HEK293 (cell line): Measurements from ENCODE around the gene DNAAF8.
A peak's percentile ranks its signal among the peaks of the same experiment; 100 is the strongest.

Source experiments
- EGR2 ChIP-seq: fragments of 450-650 bp; formaldehyde crosslinking; IDR thresholded peaks from 2 replicates; pipeline ENCODE4 v1.5.1; 2016; ENCODE audit warnings: low read depth, missing biosample characterization, missing genetic modification characterization
- KLF16 ChIP-seq: fragments of 450-650 bp; formaldehyde crosslinking; IDR thresholded peaks from 2 replicates; pipeline ENCODE4 v1.5.1; 2017; ENCODE audit warnings: missing biosample characterization, missing genetic modification characterization
- KLF7 ChIP-seq: fragments of 450-650 bp; formaldehyde crosslinking; IDR thresholded peaks from 2 replicates; pipeline ENCODE4 v1.5.1; 2016; ENCODE audit warnings: missing biosample characterization, missing genetic modification characterization, borderline replicate concordance
- REPIN1 ChIP-seq: fragments of 450-650 bp; formaldehyde crosslinking; IDR thresholded peaks from 2 replicates; pipeline ENCODE4 v1.5.1; 2017; ENCODE audit warnings: missing biosample characterization, missing genetic modification characterization, low read depth
- SCRT2 ChIP-seq: fragments of 450-650 bp; formaldehyde crosslinking; IDR thresholded peaks from 2 replicates; pipeline ENCODE4 v1.5.1; 2016; ENCODE audit warnings: missing biosample characterization, missing genetic modification characterization
- SP3 ChIP-seq: fragments of 450-650 bp; formaldehyde crosslinking; IDR thresholded peaks from 2 replicates; pipeline ENCODE4 v1.5.1; 2016; ENCODE audit warnings: missing biosample characterization, missing genetic modification characterization
- SP7 ChIP-seq: fragments of 450-650 bp; formaldehyde crosslinking; IDR thresholded peaks from 2 replicates; pipeline ENCODE4 v1.5.1; 2016; ENCODE audit warnings: missing biosample characterization, missing genetic modification characterization
- ZBTB20 ChIP-seq: fragments of 450-650 bp; formaldehyde crosslinking; IDR thresholded peaks from 2 replicates; pipeline ENCODE4 v1.5.1; 2016; ENCODE audit warnings: missing biosample characterization, missing genetic modification characterization
- ZBTB21 ChIP-seq: fragments of 450-650 bp; formaldehyde crosslinking; IDR thresholded peaks from 2 replicates; pipeline ENCODE4 v1.5.1; 2017; ENCODE audit warnings: missing biosample characterization, missing genetic modification characterization
- ZFP3 ChIP-seq: fragments of 450-650 bp; formaldehyde crosslinking; IDR thresholded peaks from 2 replicates; pipeline ENCODE4 v1.5.1; 2016; ENCODE audit warnings: low read depth, missing biosample characterization, missing genetic modification characterization
- ZFP69B ChIP-seq: fragments of 450-650 bp; formaldehyde crosslinking; IDR thresholded peaks from 2 replicates; pipeline ENCODE4 v1.5.1; 2016; ENCODE audit warnings: missing biosample characterization, missing genetic modification characterization
- ZNF114 ChIP-seq: fragments of 450-650 bp; formaldehyde crosslinking; IDR thresholded peaks from 2 replicates; pipeline ENCODE4 v1.5.0; 2017; ENCODE audit warnings: missing biosample characterization, missing genetic modification characterization
- ZNF132 ChIP-seq: fragments of 450-650 bp; formaldehyde crosslinking; IDR thresholded peaks from 2 replicates; pipeline ENCODE4 v1.5.1; 2017; ENCODE audit warnings: missing biosample characterization, missing genetic modification characterization, borderline replicate concordance
- ZNF184 ChIP-seq: fragments of 450-650 bp; IDR thresholded peaks from 2 replicates; pipeline ENCODE4 v1.5.1; 2018; ENCODE audit warnings: missing biosample characterization, mild to moderate bottlenecking, missing genetic modification characterization
- ZNF214 ChIP-seq: fragments of 450-650 bp; formaldehyde crosslinking; IDR thresholded peaks from 2 replicates; pipeline ENCODE4 v1.5.1; 2017; ENCODE audit warnings: missing biosample characterization, mild to moderate bottlenecking, missing genetic modification characterization, borderline replicate concordance
- ZNF248 ChIP-seq: fragments of 450-650 bp; formaldehyde crosslinking; IDR thresholded peaks from 2 replicates; pipeline ENCODE4 v1.5.1; 2017; ENCODE audit warnings: missing biosample characterization, missing genetic modification characterization
- ZNF302 ChIP-seq: fragments of 450-650 bp; formaldehyde crosslinking; IDR thresholded peaks from 2 replicates; pipeline ENCODE4 v1.5.1; 2016; ENCODE audit warnings: missing biosample characterization, missing genetic modification characterization, low read depth
- ZNF324 ChIP-seq: fragments of 450-650 bp; formaldehyde crosslinking; IDR thresholded peaks from 2 replicates; pipeline ENCODE4 v1.5.1; 2016; ENCODE audit warnings: missing biosample characterization, missing genetic modification characterization
- ZNF335 ChIP-seq: fragments of 450-650 bp; formaldehyde crosslinking; conservative IDR thresholded peaks from 2 replicates; pipeline ENCODE4 v1.5.1; 2016; ENCODE audit warnings: missing biosample characterization, missing genetic modification characterization
- ZNF354C ChIP-seq: fragments of 450-650 bp; formaldehyde crosslinking; IDR thresholded peaks from 2 replicates; pipeline ENCODE4 v1.5.1; 2016; ENCODE audit warnings: missing biosample characterization, missing genetic modification characterization, low read depth, borderline replicate concordance
- ZNF366 ChIP-seq: fragments of 450-650 bp; formaldehyde crosslinking; conservative IDR thresholded peaks from 2 replicates; pipeline ENCODE4 v1.5.1; 2016; ENCODE audit warnings: missing biosample characterization, missing genetic modification characterization
- ZNF560 ChIP-seq: fragments of 450-650 bp; formaldehyde crosslinking; IDR thresholded peaks from 2 replicates; pipeline ENCODE4 v1.5.1; 2017; ENCODE audit warnings: missing biosample characterization, missing genetic modification characterization, borderline replicate concordance
- ZNF571 ChIP-seq: fragments of 450-650 bp; formaldehyde crosslinking; IDR thresholded peaks from 2 replicates; pipeline ENCODE4 v1.5.0; 2017; ENCODE audit warnings: missing biosample characterization, missing genetic modification characterization
- ZNF596 ChIP-seq: fragments of 450-650 bp; IDR thresholded peaks from 2 replicates; pipeline ENCODE4 v1.5.0; 2018; ENCODE audit warnings: missing biosample characterization, mild to moderate bottlenecking, missing genetic modification characterization, moderate library complexity
- ZNF621 ChIP-seq: fragments of 450-650 bp; formaldehyde crosslinking; IDR thresholded peaks from 2 replicates; pipeline ENCODE4 v1.5.1; 2017; ENCODE audit warnings: missing biosample characterization, missing genetic modification characterization
- ZNF624 ChIP-seq: fragments of 450-650 bp; formaldehyde crosslinking; IDR thresholded peaks from 2 replicates; pipeline ENCODE4 v1.5.1; 2017; ENCODE audit warnings: missing biosample characterization, missing genetic modification characterization
- ZNF626 ChIP-seq: fragments of 450-650 bp; sonication (Bioruptor Pico); formaldehyde crosslinking; IDR thresholded peaks from 2 replicates; pipeline ENCODE4 v1.5.1; 2018; ENCODE audit warnings: missing biosample characterization, missing genetic modification characterization, inconsistent platforms
- ZNF629 ChIP-seq: fragments of 450-650 bp; formaldehyde crosslinking; IDR thresholded peaks from 2 replicates; pipeline ENCODE4 v1.5.1; 2017; ENCODE audit warnings: missing biosample characterization, missing genetic modification characterization
- TF ChIP-seq, protein P1 (sequence below): fragments of 450-650 bp; formaldehyde crosslinking; IDR thresholded peaks from 2 replicates; pipeline ENCODE4 v1.5.1; 2016; ENCODE audit warnings: missing biosample characterization, missing genetic modification characterization
- TF ChIP-seq, protein P2 (sequence below): fragments of 450-650 bp; formaldehyde crosslinking; IDR thresholded peaks from 2 replicates; pipeline ENCODE4 v1.5.1; 2017; ENCODE audit warnings: missing biosample characterization, missing genetic modification characterization
- TF ChIP-seq, protein P3 (sequence below): fragments of 450-650 bp; formaldehyde crosslinking; IDR thresholded peaks from 2 replicates; pipeline ENCODE4 v1.5.1; 2016; ENCODE audit warnings: missing biosample characterization, missing genetic modification characterization

The DNAAF8 gene

DNA sequence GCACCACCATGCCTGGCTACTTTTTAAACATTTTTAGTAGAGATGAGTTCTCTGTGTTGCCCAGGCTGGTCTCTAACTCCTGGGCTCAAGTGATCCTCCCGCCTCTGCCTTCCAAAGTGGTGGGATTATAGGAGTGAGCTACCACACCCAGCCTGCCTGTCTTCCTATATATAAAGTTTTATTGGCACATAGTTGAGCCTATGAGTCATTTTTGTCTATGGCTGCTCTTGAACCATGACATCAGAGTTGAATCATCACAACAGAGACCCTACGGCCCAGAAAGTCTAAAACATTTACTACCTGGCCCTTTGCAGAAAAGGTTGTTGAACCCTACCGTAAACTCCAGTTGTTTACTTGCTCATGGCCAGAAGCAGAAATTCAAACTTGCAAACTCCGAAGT lies 45.9 kb downstream of the DNAAF8 start (continued):
- TF ChIP-seq, protein P1, sequence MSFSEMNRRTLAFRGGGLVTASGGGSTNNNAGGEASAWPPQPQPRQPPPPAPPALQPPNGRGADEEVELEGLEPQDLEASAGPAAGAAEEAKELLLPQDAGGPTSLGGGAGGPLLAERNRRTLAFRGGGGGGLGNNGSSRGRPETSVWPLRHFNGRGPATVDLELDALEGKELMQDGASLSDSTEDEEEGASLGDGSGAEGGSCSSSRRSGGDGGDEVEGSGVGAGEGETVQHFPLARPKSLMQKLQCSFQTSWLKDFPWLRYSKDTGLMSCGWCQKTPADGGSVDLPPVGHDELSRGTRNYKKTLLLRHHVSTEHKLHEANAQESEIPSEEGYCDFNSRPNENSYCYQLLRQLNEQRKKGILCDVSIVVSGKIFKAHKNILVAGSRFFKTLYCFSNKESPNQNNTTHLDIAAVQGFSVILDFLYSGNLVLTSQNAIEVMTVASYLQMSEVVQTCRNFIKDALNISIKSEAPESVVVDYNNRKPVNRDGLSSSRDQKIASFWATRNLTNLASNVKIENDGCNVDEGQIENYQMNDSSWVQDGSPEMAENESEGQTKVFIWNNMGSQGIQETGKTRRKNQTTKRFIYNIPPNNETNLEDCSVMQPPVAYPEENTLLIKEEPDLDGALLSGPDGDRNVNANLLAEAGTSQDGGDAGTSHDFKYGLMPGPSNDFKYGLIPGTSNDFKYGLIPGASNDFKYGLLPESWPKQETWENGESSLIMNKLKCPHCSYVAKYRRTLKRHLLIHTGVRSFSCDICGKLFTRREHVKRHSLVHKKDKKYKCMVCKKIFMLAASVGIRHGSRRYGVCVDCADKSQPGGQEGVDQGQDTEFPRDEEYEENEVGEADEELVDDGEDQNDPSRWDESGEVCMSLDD (tag by site-specific recombination) = no peak
- TF ChIP-seq ZNF302 (tag by site-specific recombination) (no peak), ZNF354C (tag by site-specific recombination) (no peak), ZBTB21 (tag by site-specific recombination) (peak; percentile 93), ZFP69B (0 out of 2 replicates have a peak, but pooled peaks have one; percentile 25), ZNF626 (tag by site-specific recombination) (no peak), ZNF324 (tag by site-specific recombination) (no peak), KLF7 (tag by site-specific recombination) (no peak), ZBTB20 (tag by site-specific recombination) (no peak), EGR2 (tag by site-specific recombination) (peak; percentile 27; the same call in 1 of the 2 replicates), ZNF248 (tag by site-specific recombination) (no peak), ZNF214 (tag by site-specific recombination) (no peak), ZNF624 (no peak), ZNF335 (peak; percentile 59), ZNF560 (no peak), ZNF366 (tag by site-specific recombination) (0 out of 2 replicates have a peak, but pooled peaks have one; percentile 35), ZNF132 (tag by site-specific recombination) (no peak), ZFP3 (tag by site-specific recombination) (no peak), KLF16 (tag by site-specific recombination) (no peak), ZNF114 (tag by site-specific recombination) (no peak), SCRT2 (tag by site-specific recombination) (no peak), REPIN1 (tag by site-specific recombination) (no peak), ZNF629 (tag by site-specific recombination) (peak; percentile 98), SP7 (peak; percentile 62), ZNF596 (tag by site-specific recombination) (no peak), ZNF184 (tag by site-specific recombination) (peak; percentile 78; the same call in 1 of the 2 replicates), ZNF621 (tag by site-specific recombination) (no peak), SP3 (tag by site-specific recombination) (peak; percentile 35; the same call in 1 of the 2 replicates), ZNF571 (tag by site-specific recombination) (no peak)
- TF ChIP-seq, protein P2, sequence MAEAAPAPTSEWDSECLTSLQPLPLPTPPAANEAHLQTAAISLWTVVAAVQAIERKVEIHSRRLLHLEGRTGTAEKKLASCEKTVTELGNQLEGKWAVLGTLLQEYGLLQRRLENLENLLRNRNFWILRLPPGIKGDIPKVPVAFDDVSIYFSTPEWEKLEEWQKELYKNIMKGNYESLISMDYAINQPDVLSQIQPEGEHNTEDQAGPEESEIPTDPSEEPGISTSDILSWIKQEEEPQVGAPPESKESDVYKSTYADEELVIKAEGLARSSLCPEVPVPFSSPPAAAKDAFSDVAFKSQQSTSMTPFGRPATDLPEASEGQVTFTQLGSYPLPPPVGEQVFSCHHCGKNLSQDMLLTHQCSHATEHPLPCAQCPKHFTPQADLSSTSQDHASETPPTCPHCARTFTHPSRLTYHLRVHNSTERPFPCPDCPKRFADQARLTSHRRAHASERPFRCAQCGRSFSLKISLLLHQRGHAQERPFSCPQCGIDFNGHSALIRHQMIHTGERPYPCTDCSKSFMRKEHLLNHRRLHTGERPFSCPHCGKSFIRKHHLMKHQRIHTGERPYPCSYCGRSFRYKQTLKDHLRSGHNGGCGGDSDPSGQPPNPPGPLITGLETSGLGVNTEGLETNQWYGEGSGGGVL (tag by site-specific recombination) = 0 out of 2 replicates have a peak, but pooled peaks have one; percentile 17
- TF ChIP-seq, protein P3, sequence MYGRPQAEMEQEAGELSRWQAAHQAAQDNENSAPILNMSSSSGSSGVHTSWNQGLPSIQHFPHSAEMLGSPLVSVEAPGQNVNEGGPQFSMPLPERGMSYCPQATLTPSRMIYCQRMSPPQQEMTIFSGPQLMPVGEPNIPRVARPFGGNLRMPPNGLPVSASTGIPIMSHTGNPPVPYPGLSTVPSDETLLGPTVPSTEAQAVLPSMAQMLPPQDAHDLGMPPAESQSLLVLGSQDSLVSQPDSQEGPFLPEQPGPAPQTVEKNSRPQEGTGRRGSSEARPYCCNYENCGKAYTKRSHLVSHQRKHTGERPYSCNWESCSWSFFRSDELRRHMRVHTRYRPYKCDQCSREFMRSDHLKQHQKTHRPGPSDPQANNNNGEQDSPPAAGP = peak; percentile 87
